Pons (tissue), 1 donor: ENCODE measurements around the gene CUL7.
"Not testable (repeated sequence)": the region's sequence is repeated elsewhere in the genome, so short reads cannot be mapped to it uniquely, and the experiment has no call there.

Experiments
- DNase-seq: peaks from one replicate; pipeline ENCODE4 v3.0.0-alpha.2; 2016; ENCODE audit warnings: low spot score

CUL7 gene

GRCh38 chr6:43053545-43054205 lies at the start of gene CUL7:
Gene CUL7, minus strand, starts transcription at chr6:43053851. Its CDS starts 1,063 bp downstream, at chr6:43052788.
- DNase-seq, result peak; percentile 70

DNA sequence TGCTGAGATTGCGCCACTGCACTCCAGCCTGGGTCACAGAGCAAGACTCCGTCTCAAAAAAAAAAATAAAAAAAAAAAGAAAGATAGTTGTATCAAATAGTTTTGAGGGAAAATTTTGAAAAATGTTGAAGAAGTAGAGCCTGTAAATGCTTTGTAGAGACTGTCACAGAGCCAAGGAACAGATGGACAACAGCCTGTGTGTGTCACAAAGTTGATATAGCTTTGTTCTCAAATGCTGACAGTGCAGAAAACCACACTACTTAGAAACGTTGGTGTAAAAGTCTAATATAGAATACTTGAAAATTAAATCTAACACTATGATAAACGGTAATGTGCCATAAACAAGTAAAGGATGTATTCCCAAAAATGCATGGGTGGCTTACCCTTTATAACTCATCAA lies 47.8 kb upstream of the CUL7 start:
- no peak for DNase-seq

DNA sequence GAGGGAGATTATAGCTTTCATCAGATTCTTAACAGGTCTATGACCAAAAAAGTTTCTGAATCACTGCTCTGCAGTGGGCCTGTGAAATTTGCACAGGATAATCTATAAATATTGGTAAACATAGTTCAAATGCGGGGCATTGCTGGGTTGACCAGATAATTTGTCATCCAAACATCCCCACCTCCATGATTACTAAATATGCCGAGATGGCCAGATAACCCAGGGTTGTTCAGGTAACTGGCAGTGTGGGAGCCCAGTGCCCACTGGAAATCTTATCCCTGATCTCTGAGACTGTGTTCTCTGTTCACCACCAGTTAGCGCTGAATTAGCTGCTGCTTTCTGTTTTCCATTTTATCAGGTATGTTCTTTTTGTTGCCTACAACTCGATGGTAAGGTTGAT lies 43.9 kb upstream of the CUL7 start:
- no peak for DNase-seq

GRCh38 chr6:43097098-43097489 lies 43.4 kb upstream of the CUL7 start:
- no peak for DNase-seq

DNA sequence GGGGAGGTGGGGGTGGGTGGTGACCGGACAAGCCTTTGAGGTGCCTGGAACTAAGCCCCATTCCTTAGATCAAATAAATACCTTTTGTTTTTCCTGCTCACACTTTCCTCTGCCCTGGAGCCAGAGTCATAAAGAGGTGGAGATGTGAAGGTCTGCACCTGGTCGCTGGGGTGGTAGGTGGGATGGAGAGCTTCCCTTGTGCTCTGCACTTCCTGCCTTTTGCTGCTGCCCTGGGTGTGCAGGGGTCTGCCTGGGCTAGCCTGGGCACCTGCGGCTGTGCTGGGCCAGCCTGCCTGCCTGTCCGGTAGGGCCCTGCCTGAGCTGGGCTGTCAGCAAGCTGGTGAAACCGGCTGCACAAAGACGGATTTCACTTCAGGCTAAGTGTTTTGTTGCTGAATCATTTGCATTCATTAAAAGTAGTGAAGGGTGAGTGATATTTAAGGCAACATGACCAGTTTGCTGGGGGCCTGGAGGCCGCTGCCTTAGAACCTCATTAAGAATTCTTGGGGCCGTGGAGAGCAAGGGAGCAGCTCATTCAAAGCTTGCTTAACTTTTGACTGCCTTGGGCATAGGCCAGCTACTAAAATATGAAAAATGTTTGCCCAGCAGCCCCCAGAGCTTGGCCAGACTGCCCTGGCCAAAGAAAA lies 42.9 kb upstream of the CUL7 start:
- DNase-seq, result no peak

GRCh38 chr6:43095939-43096338 lies 42.3 kb upstream of the CUL7 start:
- no peak for DNase-seq

- peak; percentile 14 for DNase-seq
Observed at GRCh38 chr6:43093436-43094289, 40.0 kb upstream of the CUL7 start.

DNA sequence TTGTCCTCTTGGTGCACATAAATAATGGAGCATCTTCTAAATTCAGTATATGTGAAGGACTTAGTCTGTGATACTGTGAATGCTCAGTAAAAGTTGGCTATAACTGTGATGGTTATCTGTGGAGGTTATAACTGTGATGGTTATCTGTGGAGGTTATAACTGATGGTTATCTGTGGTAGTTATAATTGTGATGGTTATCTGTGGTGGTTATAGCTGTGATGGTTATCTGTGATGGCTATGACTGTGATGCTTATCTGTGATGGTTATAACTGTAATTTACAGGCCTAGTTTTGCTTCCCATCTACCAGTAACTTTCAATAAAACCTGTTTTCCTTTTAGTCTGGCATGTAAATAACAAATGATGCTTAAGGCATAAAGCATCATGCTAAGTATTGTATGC lies 39.0 kb upstream of the CUL7 start:
- DNase-seq, result no peak

- DNase-seq, result no peak
Observed at GRCh38 chr6:43091436-43091991, 37.9 kb upstream of the CUL7 start.

- no peak for DNase-seq
Observed at GRCh38 chr6:43091020-43091419, 37.4 kb upstream of the CUL7 start.

- DNase-seq, result no peak
Observed at GRCh38 chr6:43090559-43090956, 36.9 kb upstream of the CUL7 start.

DNA sequence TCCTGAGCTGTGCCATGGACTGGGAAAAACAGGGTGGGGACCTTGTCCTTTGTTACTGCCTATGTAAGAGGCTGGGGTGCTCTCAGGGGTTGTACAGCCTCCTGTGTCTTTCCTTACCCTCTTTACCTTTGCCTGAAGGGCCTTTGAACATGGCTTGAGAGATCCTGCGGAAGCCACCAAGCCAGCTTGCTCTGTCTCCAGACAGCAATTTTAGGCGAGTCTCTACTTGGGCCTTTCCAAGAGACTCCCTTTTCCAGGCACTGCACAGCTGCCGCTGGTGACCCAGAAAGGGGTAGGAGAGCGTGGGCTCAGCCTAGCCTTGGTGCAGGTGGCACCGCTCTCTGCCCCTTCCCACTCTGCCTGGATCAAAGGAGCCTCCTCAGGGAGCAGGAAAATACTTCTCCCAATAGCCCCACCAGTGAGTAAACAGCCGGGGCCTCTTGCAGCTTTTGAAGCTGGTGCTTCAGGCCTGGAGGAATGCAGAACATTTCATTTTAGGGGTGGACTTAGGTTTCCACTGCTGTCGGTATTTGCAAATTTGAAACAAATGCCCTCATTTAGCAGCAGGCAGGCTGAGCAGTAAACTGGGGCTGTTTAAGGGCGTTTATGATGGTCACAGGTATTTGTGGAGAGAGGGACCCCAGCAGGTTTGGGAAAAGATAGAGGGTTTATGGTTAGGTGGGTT lies 36.4 kb upstream of the CUL7 start:
- DNase-seq, result no peak

DNA sequence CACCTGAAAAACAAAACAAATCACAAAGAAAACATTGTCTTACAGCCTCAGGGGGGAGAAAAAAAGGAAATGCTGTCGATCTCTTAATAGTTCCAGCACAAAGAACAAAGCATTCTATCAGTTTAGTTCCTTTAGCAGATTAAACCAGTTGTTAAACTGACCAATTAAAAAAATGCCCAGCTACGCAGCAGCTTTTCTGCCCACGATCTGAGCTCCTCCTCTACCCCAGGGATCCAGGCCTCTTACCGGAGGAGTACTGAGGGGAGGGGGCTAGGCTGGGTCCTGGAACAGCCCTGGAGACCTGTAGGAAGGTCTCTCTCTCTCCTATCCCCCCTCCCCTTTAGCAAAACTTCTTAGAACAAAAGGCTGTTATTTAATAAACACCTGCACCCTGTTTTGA lies 35.8 kb upstream of the CUL7 start:
- no peak for DNase-seq

- no peak for DNase-seq
Observed at GRCh38 chr6:43088654-43089056, 35.0 kb upstream of the CUL7 start.

DNA sequence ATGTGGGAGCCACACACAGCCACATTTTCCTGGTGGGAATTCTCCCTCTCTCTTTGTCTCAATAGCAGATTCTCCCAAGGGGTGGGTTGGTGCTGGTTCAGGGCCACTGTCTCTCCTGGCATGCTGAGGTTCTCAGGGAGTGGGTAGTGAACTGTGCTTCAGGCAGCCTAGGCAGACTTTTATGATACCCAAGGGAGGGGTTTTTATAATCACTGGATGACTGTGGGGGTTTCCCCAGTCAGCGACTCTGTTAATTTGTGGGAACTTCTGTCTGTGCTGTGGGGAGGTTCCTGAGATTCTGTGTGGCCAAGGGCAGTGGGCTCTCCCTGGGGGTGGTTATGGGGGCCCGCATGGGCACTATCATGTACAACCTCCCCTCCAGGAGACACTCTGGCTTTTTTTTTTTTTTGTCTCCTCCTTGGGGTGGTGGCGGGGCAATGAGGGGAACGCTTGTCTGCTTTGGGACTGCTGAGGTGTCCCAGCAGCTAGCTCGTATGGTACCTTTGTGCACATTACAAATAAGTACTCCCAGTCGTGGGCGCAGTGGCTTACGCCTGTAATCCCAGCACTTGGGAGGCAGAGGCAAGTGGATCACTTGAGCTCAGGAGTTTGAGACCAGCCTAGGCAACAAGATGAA lies 32.5 kb upstream of the CUL7 start:
- no peak for DNase-seq

- peak; percentile 29 for DNase-seq
Observed at GRCh38 chr6:43082806-43083655, 29.4 kb upstream of the CUL7 start.

GRCh38 chr6:43081922-43082321 lies 28.3 kb upstream of the CUL7 start:
- not testable (repeated sequence) for DNase-seq

GRCh38 chr6:43081043-43081442 lies 27.4 kb upstream of the CUL7 start:
- DNase-seq, result no peak

DNA sequence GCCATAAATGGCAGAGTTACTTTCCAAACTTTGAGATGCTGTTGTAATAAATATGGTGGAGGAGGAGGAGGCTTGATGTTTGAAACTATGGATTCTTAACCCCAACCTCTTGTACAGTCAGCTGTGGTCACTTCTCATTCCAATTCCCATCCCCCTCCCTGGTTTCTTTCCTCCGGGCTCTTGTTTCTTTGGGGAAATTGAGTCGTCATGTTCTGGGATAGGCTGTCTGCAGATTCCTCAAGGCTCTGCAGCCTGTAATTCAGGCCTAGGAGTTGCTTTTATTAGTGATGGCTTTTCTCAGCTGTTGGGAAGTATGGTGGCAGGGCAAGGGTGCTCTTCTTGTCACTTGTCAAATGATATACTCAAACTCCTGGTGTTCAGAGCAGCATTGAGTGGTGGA lies 25.0 kb upstream of the CUL7 start:
- no peak for DNase-seq

DNA sequence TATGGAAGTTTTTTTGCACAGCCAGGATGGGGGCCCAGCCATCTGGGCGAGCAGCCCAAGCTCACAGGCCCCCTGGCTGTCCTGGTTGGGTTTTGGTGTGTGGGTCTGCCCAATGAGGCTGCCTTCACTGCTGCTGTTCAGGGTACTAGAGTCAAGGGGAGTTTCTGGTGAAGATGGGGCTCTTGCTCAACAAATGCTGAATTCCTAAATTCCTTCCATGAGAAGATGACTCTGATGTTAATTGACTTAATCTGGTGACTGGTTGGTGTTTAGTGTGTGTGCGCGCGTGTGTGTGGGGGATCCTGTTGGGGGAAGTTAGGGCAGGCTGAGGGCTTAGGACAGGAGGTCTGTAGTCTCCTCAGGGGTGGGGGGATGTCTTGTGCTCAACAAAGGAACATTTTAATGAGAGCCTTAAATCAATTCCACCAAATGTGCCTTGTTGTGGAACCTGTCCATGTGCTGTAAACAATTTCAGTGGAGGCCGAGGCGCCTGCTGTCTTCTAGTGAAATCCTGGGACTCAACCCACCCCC lies 24.4 kb upstream of the CUL7 start:
- no peak for DNase-seq
